ENCODE data around the gene TRIM27. TPM values are rescaled to one million over a fixed set of nuclear protein-coding genes. Genes with fewer than 3 reads are reported as not detected.

TRIM27 gene
- total RNA-seq, 1 donor from 2014 or later = 17.8 TPM

DNA sequence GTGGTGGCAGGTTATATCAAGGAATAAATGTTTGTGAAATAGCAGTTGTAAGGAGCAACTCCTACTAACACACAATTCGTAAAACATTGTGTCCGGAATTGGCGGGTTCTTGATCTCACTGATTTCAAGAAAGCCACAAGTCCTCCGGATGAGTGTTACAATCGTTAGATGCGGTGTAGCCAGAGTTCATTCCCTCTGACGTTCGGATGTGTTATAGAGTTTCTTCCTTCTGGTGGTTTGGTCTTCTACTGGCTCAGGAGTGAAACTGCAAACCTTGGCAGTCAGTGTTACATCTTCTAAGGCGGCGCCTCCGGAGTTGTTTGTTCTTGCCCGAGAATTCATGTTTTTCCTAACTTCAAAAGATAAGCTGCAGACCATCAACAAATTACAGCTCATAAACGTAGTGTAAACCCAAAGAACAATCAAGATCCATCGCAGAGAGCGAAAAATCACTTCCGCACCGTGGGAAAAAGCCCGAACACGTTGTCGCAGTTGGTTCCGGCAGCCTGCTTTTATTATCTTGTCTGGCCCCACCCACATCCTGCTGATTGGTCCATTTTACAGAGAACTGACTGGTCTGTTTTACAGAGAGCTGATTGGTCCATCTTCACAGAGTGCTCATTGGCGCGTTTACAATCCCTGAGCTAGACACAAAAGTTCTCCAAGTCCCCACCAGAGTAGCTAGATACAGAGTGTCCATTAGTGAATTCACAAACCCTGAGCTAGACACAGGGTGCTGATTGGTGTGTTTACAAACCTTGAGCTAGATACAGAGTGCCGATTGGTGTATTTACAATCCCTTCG is 58.2 kb downstream of the TRIM27 start:
- Histone ChIP-seq H3K27ac (replicated peaks) (no peak overlapping the region), H3K27me3 (ENCODE audit: low read depth) (no peaks in the 10 kb centered on the region), H3K4me3 (peak overlapping the region; percentile 86), H3K9me3 (replicated peaks) (peaks cover 29% of the 10 kb centered on the region), H3K36me3 (no peaks in the 10 kb centered on the region), H3K4me1 (peaks cover 28% of the 10 kb centered on the region)
- DNase-seq = no peak
- TF ChIP-seq, protein P1, sequence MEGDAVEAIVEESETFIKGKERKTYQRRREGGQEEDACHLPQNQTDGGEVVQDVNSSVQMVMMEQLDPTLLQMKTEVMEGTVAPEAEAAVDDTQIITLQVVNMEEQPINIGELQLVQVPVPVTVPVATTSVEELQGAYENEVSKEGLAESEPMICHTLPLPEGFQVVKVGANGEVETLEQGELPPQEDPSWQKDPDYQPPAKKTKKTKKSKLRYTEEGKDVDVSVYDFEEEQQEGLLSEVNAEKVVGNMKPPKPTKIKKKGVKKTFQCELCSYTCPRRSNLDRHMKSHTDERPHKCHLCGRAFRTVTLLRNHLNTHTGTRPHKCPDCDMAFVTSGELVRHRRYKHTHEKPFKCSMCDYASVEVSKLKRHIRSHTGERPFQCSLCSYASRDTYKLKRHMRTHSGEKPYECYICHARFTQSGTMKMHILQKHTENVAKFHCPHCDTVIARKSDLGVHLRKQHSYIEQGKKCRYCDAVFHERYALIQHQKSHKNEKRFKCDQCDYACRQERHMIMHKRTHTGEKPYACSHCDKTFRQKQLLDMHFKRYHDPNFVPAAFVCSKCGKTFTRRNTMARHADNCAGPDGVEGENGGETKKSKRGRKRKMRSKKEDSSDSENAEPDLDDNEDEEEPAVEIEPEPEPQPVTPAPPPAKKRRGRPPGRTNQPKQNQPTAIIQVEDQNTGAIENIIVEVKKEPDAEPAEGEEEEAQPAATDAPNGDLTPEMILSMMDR (IDR thresholded peaks at IDR 0.05; ENCODE audit: borderline replicate concordance) = no peak
- intact Hi-C loops (cut with micrococcal nuclease) = no loop called here

DNA sequence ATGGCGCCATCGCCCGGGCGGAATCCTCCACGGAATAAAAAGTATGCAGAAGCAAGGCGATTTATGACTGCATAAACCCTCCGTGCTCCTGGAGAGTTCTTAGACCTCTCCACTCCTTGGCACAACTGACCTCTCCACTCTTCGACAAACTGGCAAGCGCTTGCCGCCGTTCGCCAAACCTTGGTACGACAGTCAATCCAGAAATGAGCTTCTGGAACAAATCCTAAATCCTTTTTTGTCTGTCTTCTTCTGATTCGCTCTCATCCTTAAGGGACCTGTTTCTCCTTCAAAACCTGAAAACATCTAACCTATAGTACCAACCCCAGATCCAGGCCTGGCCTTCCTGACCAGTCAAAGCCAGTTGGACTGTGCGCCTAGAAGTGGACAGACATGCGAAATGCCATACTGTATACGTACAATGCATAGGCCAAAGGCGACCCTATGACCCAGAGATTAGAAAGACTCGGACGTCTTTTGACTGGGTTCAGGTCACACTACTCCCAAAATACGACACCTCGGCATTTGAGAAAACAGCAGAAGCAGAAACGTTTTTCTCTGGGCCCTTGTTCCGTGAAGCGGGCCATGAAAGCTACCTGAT is 59.4 kb downstream of the TRIM27 start:
- no peak for DNase-seq
- peak overlapping the region; percentile 90 for H3K4me3 ChIP-seq
- peaks cover 29% of the 10 kb centered on the region for H3K9me3 ChIP-seq (replicated peaks)
- no peaks in the 10 kb centered on the region for H3K27me3 ChIP-seq (ENCODE audit: low read depth)
- TF ChIP-seq, protein P1 (IDR thresholded peaks at IDR 0.05; ENCODE audit: borderline replicate concordance) = no peak
- intact Hi-C loops (cut with micrococcal nuclease) = no loop called here
- no peaks in the 10 kb centered on the region for H3K36me3 ChIP-seq
- H3K4me1 ChIP-seq = peaks cover 28% of the 10 kb centered on the region
- H3K27ac ChIP-seq (replicated peaks) = peak overlapping the region; percentile 34

DNA sequence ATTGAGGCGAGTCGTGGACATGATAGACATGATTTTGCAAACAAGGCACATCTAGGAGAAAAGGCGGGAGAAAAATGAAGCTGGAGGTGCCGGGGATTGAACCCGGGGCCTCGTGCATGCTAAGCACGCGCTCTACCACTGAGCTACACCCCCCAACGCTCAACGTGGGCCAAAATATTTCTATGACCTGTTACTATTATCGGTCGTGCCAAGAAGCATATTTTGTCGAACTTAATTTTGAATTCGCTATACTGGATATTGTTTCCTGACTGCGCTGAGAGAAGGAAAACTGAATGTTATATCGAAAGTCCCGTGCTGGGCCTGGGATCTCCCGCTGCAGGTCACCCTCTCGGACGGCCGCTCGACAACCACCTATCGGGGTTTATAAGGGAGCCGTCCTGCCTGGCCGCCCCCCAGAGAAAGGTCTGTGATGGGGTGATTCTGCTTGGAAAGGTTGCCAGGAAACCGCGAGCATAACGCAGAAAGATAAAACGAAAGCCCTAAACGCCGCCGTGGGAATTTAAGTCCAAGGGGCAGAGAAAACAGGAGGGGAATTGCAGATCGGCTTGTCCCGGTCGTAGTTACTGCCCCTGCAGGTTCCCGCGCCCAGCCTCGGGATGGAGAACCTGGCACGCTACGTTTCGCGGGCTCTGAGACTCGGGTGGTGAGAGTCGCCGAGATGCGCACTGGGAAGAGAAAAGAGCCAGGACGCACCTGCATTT is 60.0 kb downstream of the TRIM27 start:
- Histone ChIP-seq H3K4me3 (peak overlapping the region; percentile 90), H3K36me3 (no peaks in the 10 kb centered on the region), H3K4me1 (peaks cover 28% of the 10 kb centered on the region), H3K27me3 (ENCODE audit: low read depth) (no peaks in the 10 kb centered on the region), H3K27ac (replicated peaks) (peak overlapping the region; percentile 34), H3K9me3 (replicated peaks) (peaks cover 29% of the 10 kb centered on the region)
- TF ChIP-seq, protein P1 (IDR thresholded peaks at IDR 0.05; ENCODE audit: borderline replicate concordance) = no peak
- intact Hi-C loops (cut with micrococcal nuclease) = no loop called here
- peak; percentile 47 for DNase-seq

DNA sequence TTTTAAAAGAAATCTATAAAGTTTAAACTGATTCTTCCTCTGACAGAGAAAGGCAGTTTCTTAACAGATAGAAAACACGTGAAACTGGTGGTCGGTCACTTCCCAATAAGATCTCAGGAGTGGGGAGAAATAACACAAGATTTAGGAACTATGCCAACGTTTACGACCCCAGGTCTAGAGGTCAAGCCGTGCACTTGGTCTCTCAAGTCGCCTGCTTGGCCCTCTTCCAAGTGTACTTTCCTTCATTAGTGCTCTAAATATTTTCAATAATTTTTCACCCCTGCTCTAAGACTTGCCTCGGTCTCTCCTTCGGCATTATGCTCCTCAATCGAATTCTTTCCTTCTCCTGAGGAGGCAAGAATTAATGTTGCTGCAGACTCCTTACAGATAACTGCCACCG is 61.7 kb downstream of the TRIM27 start:
- DNase-seq = no peak
- H3K27ac ChIP-seq (replicated peaks) = no peak overlapping the region
- intact Hi-C loops (cut with micrococcal nuclease) = no loop called here
- TF ChIP-seq, protein P1 (IDR thresholded peaks at IDR 0.05; ENCODE audit: borderline replicate concordance) = no peak
- peaks cover 29% of the 10 kb centered on the region for H3K9me3 ChIP-seq (replicated peaks)
- no peak overlapping the region for H3K4me3 ChIP-seq
- peaks cover 25% of the 10 kb centered on the region for H3K4me1 ChIP-seq
- H3K36me3 ChIP-seq = no peaks in the 10 kb centered on the region
- H3K27me3 ChIP-seq (ENCODE audit: low read depth) = peaks cover 14% of the 10 kb centered on the region

DNA sequence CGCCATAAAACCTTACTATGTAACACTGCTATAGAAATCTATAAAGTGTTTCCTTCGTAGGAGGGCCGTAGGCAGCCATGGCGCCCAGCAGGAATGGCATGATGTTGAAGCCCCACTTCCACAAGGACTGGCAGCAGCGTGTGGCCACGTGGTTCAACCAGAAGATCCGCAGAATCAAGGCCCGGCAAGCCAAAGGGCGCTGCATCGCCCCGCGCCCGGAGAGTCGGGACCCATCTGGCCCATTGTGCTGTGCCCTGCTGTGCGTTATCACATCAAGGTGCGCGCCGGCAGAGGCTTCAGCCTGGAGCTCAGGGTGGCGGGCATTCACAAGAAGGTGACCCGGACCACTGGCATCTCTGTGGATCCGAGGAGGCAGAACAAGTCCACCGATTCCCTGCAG is 62.4 kb downstream of the TRIM27 start:
- Histone ChIP-seq H3K4me1 (peaks cover 18% of the 10 kb centered on the region), H3K27ac (replicated peaks) (no peak overlapping the region), H3K4me3 (no peak overlapping the region), H3K36me3 (no peaks in the 10 kb centered on the region), H3K27me3 (ENCODE audit: low read depth) (peaks cover 20% of the 10 kb centered on the region), H3K9me3 (replicated peaks) (peaks cover 31% of the 10 kb centered on the region)
- TF ChIP-seq, protein P1 (IDR thresholded peaks at IDR 0.05; ENCODE audit: borderline replicate concordance) = no peak
- no peak for DNase-seq
- intact Hi-C loops (cut with micrococcal nuclease) = no loop called here
